IMR-90 (cell line): ENCODE data around the gene BOD1. TPM values are rescaled to one million over a fixed set of nuclear protein-coding genes. Genes with fewer than 3 reads are reported as not detected.

Experiments
- ATAC-seq: fragments of 200-7000 bp; cut with Tn5 transposase; 2 replicates; pipeline ENCODE4 v1.9.1; 2020; ENCODE audit warnings: low read depth, mild to moderate bottlenecking, moderate library complexity
- BruUV-seq: library from RNA; stranded (reverse); fragments of 400-500 nt; replicated peaks from 2 replicates; lab custom pipeline; 2021; lab: Mats Ljungman, UMichigan
- CTCF ChIA-PET: fragments of 300-600 bp; formaldehyde crosslinking; extraction: SDS; loops from one replicate; lab custom pipeline; 2021; ENCODE audit warnings: antibody characterized with exemption; lab: Yijun Ruan, JAX
- POLR2A ChIA-PET: fragments of 300-600 bp; sonication (Branson Sonifier 250); formaldehyde crosslinking; loops from one replicate; lab custom pipeline; 2022; ENCODE audit warnings: antibody characterized with exemption; ENCODE audit not compliant: unreplicated experiment; lab: Charles Lee
- DNase-seq: peaks from one replicate; pipeline ENCODE4 v3.0.0; 2013
- H2AFZ ChIP-seq: replicated peaks from 2 replicates; pipeline ENCODE3; 2013; ENCODE audit warnings: low read length, mild to moderate bottlenecking; ENCODE audit not compliant: poor library complexity
- H2AK5ac ChIP-seq: 2 replicates; pipeline ENCODE4 v1.6.1; 2013; ENCODE audit warnings: low read depth, low read length, inconsistent platforms
- H2AK9ac ChIP-seq: replicated peaks from 2 replicates; pipeline ENCODE3; 2013; ENCODE audit warnings: mild to moderate bottlenecking, low read depth, low read length, moderate library complexity; ENCODE audit not compliant: poor library complexity
- H2BK120ac ChIP-seq: 2 replicates; pipeline ENCODE4 v1.6.1; 2013; ENCODE audit warnings: low read depth, low read length, inconsistent platforms
- H2BK15ac ChIP-seq: 3 replicates; pipeline ENCODE4 v1.6.1; 2013; ENCODE audit warnings: low read depth, low read length, inconsistent platforms
- H2BK20ac ChIP-seq: 2 replicates; pipeline ENCODE4 v1.6.1; 2013; ENCODE audit warnings: low read depth, mild to moderate bottlenecking, inconsistent platforms, low read length, moderate library complexity
- H2BK5ac ChIP-seq: 2 replicates; pipeline ENCODE4 v1.6.1; 2013; ENCODE audit warnings: mild to moderate bottlenecking, low read depth, low read length, inconsistent platforms; ENCODE audit not compliant: poor library complexity, severe bottlenecking
- H3K14ac ChIP-seq: replicated peaks from 2 replicates; pipeline ENCODE4 v1.6.1; 2013; ENCODE audit warnings: low read depth, low read length, inconsistent platforms
- H3K18ac ChIP-seq: 2 replicates; pipeline ENCODE4 v1.6.1; 2013; ENCODE audit warnings: low read depth, low read length, control low read depth
- H3K23ac ChIP-seq: 2 replicates; pipeline ENCODE4 v1.6.1; 2013; ENCODE audit warnings: low read depth, low read length, inconsistent platforms
- H3K27ac ChIP-seq: 2 replicates; pipeline ENCODE4 v1.5.1; 2013; ENCODE audit warnings: mild to moderate bottlenecking, control low read depth, low read length; ENCODE audit not compliant: insufficient read depth
- H3K27me3 ChIP-seq: 2 replicates; pipeline ENCODE4 v1.6.1; 2013; ENCODE audit warnings: low read length; ENCODE audit not compliant: control insufficient read depth, insufficient read depth
- H3K36me3 ChIP-seq: 2 replicates; pipeline ENCODE4 v1.6.1; 2013; ENCODE audit warnings: low read length, mixed read lengths; ENCODE audit not compliant: control insufficient read depth, insufficient read depth
- H3K4ac ChIP-seq: 2 replicates; pipeline ENCODE4 v1.6.1; 2013; ENCODE audit warnings: low read depth, low read length, inconsistent platforms
- H3K4me1 ChIP-seq: 2 replicates; pipeline ENCODE4 v1.6.1; 2013; ENCODE audit warnings: low read length, mixed read lengths; ENCODE audit not compliant: control insufficient read depth, insufficient read depth
- H3K4me2 ChIP-seq: 2 replicates; pipeline ENCODE4 v1.6.1; 2013; ENCODE audit warnings: low read depth, mild to moderate bottlenecking, control low read depth, low read length, moderate library complexity
- H3K4me3 ChIP-seq: 2 replicates; pipeline ENCODE4 v1.5.1; 2013; ENCODE audit warnings: low read depth, mild to moderate bottlenecking, control low read depth, low read length, moderate library complexity; ENCODE audit not compliant: insufficient read depth
- H3K56ac ChIP-seq: 2 replicates; pipeline ENCODE4 v1.6.1; 2013; ENCODE audit warnings: low read length, inconsistent platforms; ENCODE audit not compliant: insufficient read depth; ENCODE audit errors: extremely low read depth
- H3K79me1 ChIP-seq, 2 experiments: 2 replicates each; pipeline ENCODE4 v1.6.1; 2013; ENCODE audit warnings: low read length in 2 of 2, inconsistent platforms in 1 of 2, low read depth in 1 of 2
- H3K9ac ChIP-seq: 2 replicates; pipeline ENCODE4 v1.6.1; 2013; ENCODE audit warnings: low read depth, low read length, control low read depth
- H3K9me1 ChIP-seq: 2 replicates; pipeline ENCODE4 v1.6.1; 2013; ENCODE audit warnings: low read length, inconsistent platforms; ENCODE audit not compliant: insufficient read depth
- H3K9me3 ChIP-seq: 2 replicates; pipeline ENCODE4 v1.6.1; 2013; ENCODE audit warnings: low read length; ENCODE audit not compliant: control insufficient read depth, insufficient read depth
- H4K20me1 ChIP-seq: 2 replicates; pipeline ENCODE4 v1.6.1; 2013; ENCODE audit warnings: low read length, inconsistent platforms; ENCODE audit not compliant: insufficient read depth
- H4K5ac ChIP-seq: 2 replicates; pipeline ENCODE4 v1.6.1; 2013; ENCODE audit warnings: mild to moderate bottlenecking, low read depth, low read length, control low read depth
- H4K8ac ChIP-seq, 2 experiments: 2 replicates each; pipeline ENCODE4 v1.6.1; 2013; ENCODE audit warnings: low read depth in 2 of 2, low read length in 2 of 2, control low read depth in 1 of 2, inconsistent platforms in 1 of 2
- H4K91ac ChIP-seq: 2 replicates; pipeline ENCODE4 v1.6.1; 2013; ENCODE audit warnings: low read depth, low read length, inconsistent platforms; ENCODE audit not compliant: insufficient read depth
- BHLHE40 ChIP-seq: fragments of 150-350 bp; IDR thresholded peaks from 2 replicates; pipeline ENCODE4 v1.6.1; 2016; ENCODE audit warnings: mild to moderate bottlenecking, low read depth, low read length
- CEBPB ChIP-seq: IDR thresholded peaks from 2 replicates; pipeline ENCODE4 v1.6.1; 2012; ENCODE audit warnings: low read depth, low read length, improper control_type of control experiment
- CHD1 ChIP-seq: IDR thresholded peaks from 2 replicates; pipeline ENCODE4 v1.6.1; 2012; ENCODE audit warnings: low read depth, low read length, improper control_type of control experiment
- CTCF ChIP-seq: conservative IDR thresholded peaks from 2 replicates; pipeline ENCODE4 v1.5.1; 2012; ENCODE audit warnings: mild to moderate bottlenecking, low read depth, low read length, improper control_type of control experiment
- ELK1 ChIP-seq: fragments of 150-350 bp; IDR thresholded peaks from 2 replicates; pipeline ENCODE4 v1.6.1; 2016; ENCODE audit warnings: low read depth, mild to moderate bottlenecking, low read length, moderate library complexity, borderline replicate concordance
- FOS ChIP-seq: fragments of 150-350 bp; IDR thresholded peaks from 2 replicates; pipeline ENCODE4 v1.6.1; 2016; ENCODE audit warnings: low read depth, low read length
- MAFK ChIP-seq: IDR thresholded peaks from 2 replicates; pipeline ENCODE4 v1.6.1; 2012; ENCODE audit warnings: low read depth, low read length, improper control_type of control experiment
- MAZ ChIP-seq: IDR thresholded peaks from 2 replicates; pipeline ENCODE4 v1.6.1; 2012; ENCODE audit warnings: low read depth, mild to moderate bottlenecking, low read length, improper control_type of control experiment, moderate library complexity, borderline replicate concordance
- NFE2L2 ChIP-seq: fragments of 150-350 bp; IDR thresholded peaks from 2 replicates; pipeline ENCODE4 v1.6.1; 2016; ENCODE audit warnings: low read depth, mild to moderate bottlenecking, low read length
- POLR2A ChIP-seq: IDR thresholded peaks from 2 replicates; pipeline ENCODE4 v1.6.1; 2012; ENCODE audit warnings: mild to moderate bottlenecking, low read depth, low read length
- RAD21 ChIP-seq: IDR thresholded peaks from 2 replicates; pipeline ENCODE4 v1.6.1; 2012; ENCODE audit warnings: low read length, improper control_type of control experiment
- RCOR1 ChIP-seq: IDR thresholded peaks from 2 replicates; pipeline ENCODE4 v1.6.1; 2012; ENCODE audit warnings: mild to moderate bottlenecking, low read length, improper control_type of control experiment; ENCODE audit not compliant: insufficient replicate concordance
- RFX5 ChIP-seq: IDR thresholded peaks from 2 replicates; pipeline ENCODE4 v1.8.0; 2012; ENCODE audit warnings: low read depth, mild to moderate bottlenecking, low read length, moderate library complexity
- SMC3 ChIP-seq: fragments of 150-350 bp; IDR thresholded peaks from 2 replicates; pipeline ENCODE4 v1.6.1; 2016; ENCODE audit warnings: low read depth, mild to moderate bottlenecking, antibody characterized with exemption, low read length, moderate library complexity
- USF2 ChIP-seq: fragments of 150-350 bp; IDR thresholded peaks from 2 replicates; pipeline ENCODE4 v1.6.1; 2017; ENCODE audit warnings: mild to moderate bottlenecking, antibody characterized with exemption, low read length, low read depth
- WGBS, 2 experiments: methylation state at CpG; one replicate each; pipeline versions ENCODE4 v1.1.5 to v1.1.7; 2013; ENCODE audit warnings: missing lambda C conversion rate in 2 of 2; ENCODE audit not compliant: insufficient read length in 1 of 2; ENCODE audit errors: extremely low coverage in 2 of 2; 5-methylcytosine and 5-hydroxymethylcytosine counted together
- dilution Hi-C: fragments of 300-500 bp; cut with HindIII; formaldehyde crosslinking; loops from one replicate; pipeline ENCODE4 v1.14.3; 2018; ENCODE audit warnings: low sequenced_read_pairs; ENCODE audit not compliant: unreplicated experiment
- in situ Hi-C: fragments of 300-500 bp; cut with MboI; formaldehyde crosslinking; loops from 3 replicates; pipeline ENCODE4 v1.14.3; 2019; ENCODE audit warnings: low sequenced_read_pairs, inconsistent platforms, mixed read lengths
- intact Hi-C: fragments of 100-400 bp; cut with micrococcal nuclease; formaldehyde crosslinking; loops from 2 replicates; pipeline ENCODE4 v1.10.0; 2022
- polyA plus RNA-seq, 3 experiments: library from polyadenylated mRNA; depleted of rRNA; stranded (reverse); fragments of >200 nt; gene quantifications; 2 replicates each; pipeline ENCODE4 v1.2.3, GENCODE V29; 2012; ENCODE audit warnings: low replicate concordance in 1 of 3
- total RNA-seq: library from RNA; depleted of rRNA; stranded (reverse); fragments of >200 nt; gene quantifications from 2 replicates; pipeline ENCODE4 v1.2.3, GENCODE V29; 2012

BOD1 gene
- total and polyA plus RNA-seq, 2 of the 4 experiments (the other 2 are of a cell fraction) = 57.9 to 71.7 TPM

GRCh38 chr5:173662581-173663351 lies 46.3 kb upstream of the BOD1 start:
- no peaks in the 10 kb centered on the region; the same call in 1 of the 2 replicates for H3K27me3 ChIP-seq
- no peak overlapping the region for H2AFZ ChIP-seq
- no peak overlapping the region for H2BK20ac ChIP-seq
- H4K8ac ChIP-seq = no peak overlapping the region
- no peak overlapping the region for H4K5ac ChIP-seq
- no peak overlapping the region for H3K14ac ChIP-seq
- no peak overlapping the region for H3K4me3 ChIP-seq
- H3K56ac ChIP-seq = no peak overlapping the region
- WGBS, 2 experiments = 55% methylated on average over 2 of the region's 12 CpGs; no CpG with 5 or more reads in 1 of the 2 experiments
- H2AK5ac ChIP-seq = no peak overlapping the region
- H2BK120ac ChIP-seq = no peak overlapping the region
- H2BK15ac ChIP-seq = no peak overlapping the region
- H3K36me3 ChIP-seq = no peaks in the 10 kb centered on the region
- no peak overlapping the region for H3K4me2 ChIP-seq
- ChIA-PET CTCF (no interaction called here), POLR2A (interaction anchor here (0.7 kb wide), 1 partner anchor 162 kb away, joined by 4 read pairs; no protein-coding TSS in a partner anchor)
- H3K23ac ChIP-seq = no peak overlapping the region
- H3K4me1 ChIP-seq = no peaks in the 10 kb centered on the region
- no peaks in the 10 kb centered on the region for H3K9me1 ChIP-seq
- dilution Hi-C loops (no loop called here), intact Hi-C loops (no loop called here), in situ Hi-C loops (no loop called here)
- H3K9me3 ChIP-seq = peaks cover 5% of the 10 kb centered on the region
- no peak for ATAC-seq
- H2AK9ac ChIP-seq = no peak overlapping the region
- no TSS peak for BruUV-seq
- no peak overlapping the region for H2BK5ac ChIP-seq
- no peaks in the 10 kb centered on the region for H4K20me1 ChIP-seq
- H3K18ac ChIP-seq = no peak overlapping the region
- H3K4ac ChIP-seq = no peak overlapping the region
- H4K91ac ChIP-seq = no peak overlapping the region
- no peak overlapping the region for H3K9ac ChIP-seq
- DNase-seq = no peak
- no peak overlapping the region for H3K27ac ChIP-seq
- no peaks in the 10 kb centered on the region for H3K79me1 ChIP-seq
- TF ChIP-seq FOS (no peak), CEBPB (no peak), MAZ (no peak), MAFK (no peak), ELK1 (no peak), POLR2A (no peak), CHD1 (no peak), SMC3 (no peak), NFE2L2 (no peak), CTCF (no peak), USF2 (no peak), RAD21 (no peak), RCOR1 (no peak), RFX5 (no peak), BHLHE40 (no peak)
